Measurements from ENCODE around the gene YWHAG. TPM values are rescaled to one million over a fixed set of nuclear protein-coding genes. Genes with fewer than 3 reads are reported as not detected.

The YWHAG gene
- total RNA-seq, 6 donors from 2014 or later, result 51.3 to 114 (median 73.4) TPM

DNA sequence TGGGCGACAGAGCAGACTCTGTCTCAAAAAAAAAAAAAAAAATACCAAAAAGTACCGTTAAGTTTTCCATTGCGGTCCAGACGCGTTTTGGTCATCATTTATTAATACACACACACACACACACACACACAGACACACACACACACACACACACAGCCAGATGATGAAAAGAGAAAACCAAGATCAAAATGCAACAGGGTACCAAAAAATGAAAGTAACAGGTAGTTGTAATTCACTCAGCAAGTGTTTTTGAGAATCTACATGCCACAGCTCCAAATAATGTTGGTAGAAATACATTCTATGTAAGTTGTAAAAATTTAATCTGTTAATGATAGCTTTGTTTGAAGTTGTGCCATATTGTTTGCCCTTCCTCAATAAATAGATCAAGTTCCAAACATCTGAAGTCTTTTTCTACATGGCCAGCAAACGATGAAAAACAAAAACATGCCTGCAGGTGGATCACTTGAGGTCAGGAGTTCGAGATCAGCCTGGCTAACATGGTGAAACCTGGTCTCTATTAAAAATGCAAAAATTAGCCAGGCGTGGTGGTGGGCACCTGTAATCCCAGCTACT is 9.4 kb downstream of the YWHAG start:
- H3K27me3 ChIP-seq, result no peaks in the 10 kb centered on the region
- no peak overlapping the region for H3K27ac ChIP-seq
- H3K4me1 ChIP-seq, result peaks cover 19 to 53% (median 33%) of the 10 kb centered on the region in 4 donors
- DNase-seq (no peak), ATAC-seq (ENCODE audit: low FRiP score in 2 of 2) (no peak)
- no peak overlapping the region for H3K4me3 ChIP-seq
- no peak for TF ChIP-seq POLR2A (IDR thresholded peaks at IDR 0.05)
- TF ChIP-seq EP300 (IDR thresholded peaks at IDR 0.05), result no peak
- no peak for TF ChIP-seq POLR2AphosphoS5 (IDR thresholded peaks at IDR 0.05)
- TF ChIP-seq, protein P1, sequence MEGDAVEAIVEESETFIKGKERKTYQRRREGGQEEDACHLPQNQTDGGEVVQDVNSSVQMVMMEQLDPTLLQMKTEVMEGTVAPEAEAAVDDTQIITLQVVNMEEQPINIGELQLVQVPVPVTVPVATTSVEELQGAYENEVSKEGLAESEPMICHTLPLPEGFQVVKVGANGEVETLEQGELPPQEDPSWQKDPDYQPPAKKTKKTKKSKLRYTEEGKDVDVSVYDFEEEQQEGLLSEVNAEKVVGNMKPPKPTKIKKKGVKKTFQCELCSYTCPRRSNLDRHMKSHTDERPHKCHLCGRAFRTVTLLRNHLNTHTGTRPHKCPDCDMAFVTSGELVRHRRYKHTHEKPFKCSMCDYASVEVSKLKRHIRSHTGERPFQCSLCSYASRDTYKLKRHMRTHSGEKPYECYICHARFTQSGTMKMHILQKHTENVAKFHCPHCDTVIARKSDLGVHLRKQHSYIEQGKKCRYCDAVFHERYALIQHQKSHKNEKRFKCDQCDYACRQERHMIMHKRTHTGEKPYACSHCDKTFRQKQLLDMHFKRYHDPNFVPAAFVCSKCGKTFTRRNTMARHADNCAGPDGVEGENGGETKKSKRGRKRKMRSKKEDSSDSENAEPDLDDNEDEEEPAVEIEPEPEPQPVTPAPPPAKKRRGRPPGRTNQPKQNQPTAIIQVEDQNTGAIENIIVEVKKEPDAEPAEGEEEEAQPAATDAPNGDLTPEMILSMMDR (IDR thresholded peaks at IDR 0.05), result no peak
- H3K36me3 ChIP-seq, result peaks cover 7 to 53% (median 21%) of the 10 kb centered on the region in 4 donors
- WGBS, 2 donors, result 85 to 90% methylated on average over 8 of the region's 8 CpGs
- H3K9me3 ChIP-seq, result no peaks in the 10 kb centered on the region

DNA sequence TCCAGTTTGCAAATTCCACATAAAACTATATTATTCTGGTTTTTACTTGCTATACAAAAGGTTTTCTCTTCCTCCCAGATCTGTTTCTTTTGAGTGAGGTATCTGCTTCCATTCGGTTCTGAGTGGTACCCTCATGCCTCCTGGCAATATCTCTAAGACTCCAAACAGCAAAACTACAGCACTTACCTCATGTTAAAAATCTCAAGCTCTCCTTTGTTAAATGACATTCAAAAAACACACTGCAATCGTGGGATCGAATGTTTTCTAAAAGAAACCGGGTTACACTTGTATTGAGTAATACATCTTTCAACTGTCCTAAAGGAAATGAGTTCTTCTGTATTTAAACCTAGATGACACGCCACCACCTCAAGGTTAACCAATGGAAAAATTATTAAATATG is 11.1 kb downstream of the YWHAG start:
- no peaks in the 10 kb centered on the region for H3K27me3 ChIP-seq
- H3K9me3 ChIP-seq, result no peaks in the 10 kb centered on the region
- H3K36me3 ChIP-seq, result peaks cover 7 to 68% (median 29%) of the 10 kb centered on the region in 4 donors
- no peak overlapping the region for H3K4me3 ChIP-seq
- peak overlapping the region in 2 of 4 donors; percentile 63 to 83 for H3K27ac ChIP-seq
- no peak for TF ChIP-seq EP300 (IDR thresholded peaks at IDR 0.05)
- TF ChIP-seq POLR2AphosphoS5 (IDR thresholded peaks at IDR 0.05), result no peak
- TF ChIP-seq, protein P1 (IDR thresholded peaks at IDR 0.05), result no peak
- no peak for TF ChIP-seq POLR2A (IDR thresholded peaks at IDR 0.05)
- DNase-seq (no peak), ATAC-seq (ENCODE audit: low FRiP score in 2 of 2) (no peak)
- H3K4me1 ChIP-seq, result peaks cover 19 to 48% (median 35%) of the 10 kb centered on the region in 4 donors
- WGBS, 2 donors, result 52 to 62% methylated on average over 5 of the region's 5 CpGs

DNA sequence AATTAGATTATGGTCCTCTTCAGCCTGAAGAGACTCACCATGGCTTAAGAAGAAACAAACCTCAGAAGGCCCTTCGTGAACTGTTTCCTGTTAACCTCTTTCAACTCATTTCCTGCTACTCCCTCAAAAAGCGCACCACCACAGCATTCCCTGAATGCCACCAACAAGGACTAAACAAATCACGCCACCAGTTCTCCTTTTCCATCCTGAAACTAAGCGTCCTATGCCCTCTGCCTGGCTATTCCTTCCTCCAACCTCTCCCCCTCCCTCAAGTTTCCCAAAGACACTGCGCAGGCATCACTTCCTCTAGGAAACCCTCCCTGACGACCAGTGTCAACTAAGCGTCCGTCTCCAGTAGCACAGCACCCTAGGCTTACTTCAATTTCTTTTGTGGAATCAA is 12.0 kb downstream of the YWHAG start:
- H3K36me3 ChIP-seq, result peaks cover 7 to 74% (median 29%) of the 10 kb centered on the region in 4 donors
- ATAC-seq (ENCODE audit: low FRiP score in 2 of 2), result peak; percentile 51 to 60
- peaks cover 18 to 50% (median 33%) of the 10 kb centered on the region in 4 donors for H3K4me1 ChIP-seq
- H3K9me3 ChIP-seq, result no peaks in the 10 kb centered on the region
- WGBS, 2 donors, result 27 to 41% methylated on average over 8 of the region's 8 CpGs
- H3K27me3 ChIP-seq, result no peaks in the 10 kb centered on the region
- H3K27ac ChIP-seq, result peak overlapping the region; percentile 63 to 83 (median 79)
- no peak for DNase-seq
- no peak overlapping the region for H3K4me3 ChIP-seq
- TF ChIP-seq EP300 (IDR thresholded peaks at IDR 0.05) (no peak), POLR2AphosphoS5 (IDR thresholded peaks at IDR 0.05) (no peak), POLR2A (IDR thresholded peaks at IDR 0.05) (no peak)
- TF ChIP-seq, protein P1 (IDR thresholded peaks at IDR 0.05), result no peak

DNA sequence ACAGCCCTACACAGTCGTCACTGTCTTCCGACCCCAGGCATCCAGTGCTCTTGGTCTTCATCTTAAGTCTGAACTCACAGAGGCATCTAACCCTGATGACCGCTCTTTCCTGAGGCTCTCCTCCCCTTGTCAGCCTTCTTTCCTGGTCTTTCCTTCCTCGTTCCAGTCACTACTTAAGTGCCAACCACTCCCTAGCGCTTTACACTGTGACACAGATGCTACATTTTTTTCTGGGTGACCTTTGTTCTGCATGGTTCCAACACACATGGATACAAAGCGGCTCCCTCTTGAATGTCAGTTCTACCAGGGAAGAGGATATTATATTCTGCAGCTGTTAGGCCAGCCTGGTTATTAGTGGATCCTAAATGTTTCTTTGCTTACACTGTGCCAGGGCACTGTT is 12.7 kb downstream of the YWHAG start:
- Histone ChIP-seq H3K4me1 (peaks cover 17 to 55% (median 36%) of the 10 kb centered on the region in 4 donors), H3K9me3 (no peaks in the 10 kb centered on the region), H3K27me3 (no peaks in the 10 kb centered on the region), H3K36me3 (peaks cover 7 to 74% (median 29%) of the 10 kb centered on the region in 4 donors), H3K4me3 (no peak overlapping the region), H3K27ac (peak overlapping the region; percentile 63 to 83 (median 79))
- no peak for TF ChIP-seq EP300 (IDR thresholded peaks at IDR 0.05)
- TF ChIP-seq, protein P1 (IDR thresholded peaks at IDR 0.05), result no peak
- no peak for TF ChIP-seq POLR2AphosphoS5 (IDR thresholded peaks at IDR 0.05)
- TF ChIP-seq POLR2A (IDR thresholded peaks at IDR 0.05), result no peak
- WGBS, 2 donors, result 64 to 72% methylated on average over 6 of the region's 6 CpGs
- peak in 1 of 2 donors; percentile 90 for ATAC-seq (ENCODE audit: low FRiP score in 2 of 2)
- DNase-seq, result peak in 1 of 2 donors; percentile 56

DNA sequence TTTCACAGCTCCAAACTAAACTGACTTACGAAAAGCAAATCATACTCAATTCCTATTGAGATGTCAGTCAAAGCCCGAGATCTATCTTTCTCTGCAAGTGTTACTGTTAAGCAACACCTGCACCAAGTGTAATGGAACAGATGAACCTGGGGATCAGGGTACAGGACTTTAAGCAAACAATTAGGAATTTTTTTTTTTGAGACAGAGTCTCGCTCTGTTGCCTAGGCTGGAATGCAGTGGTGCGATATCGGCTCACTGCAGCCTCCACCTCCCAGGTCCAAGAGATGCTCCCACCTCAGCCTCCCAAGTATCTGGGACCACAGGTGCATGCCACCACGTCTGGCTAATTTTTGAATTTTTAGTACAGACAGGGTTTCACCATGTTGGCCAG is 14.9 kb downstream of the YWHAG start:
- no peak for TF ChIP-seq POLR2AphosphoS5 (IDR thresholded peaks at IDR 0.05)
- no peak for TF ChIP-seq EP300 (IDR thresholded peaks at IDR 0.05)
- TF ChIP-seq, protein P1 (IDR thresholded peaks at IDR 0.05), result no peak
- Histone ChIP-seq H3K4me1 (peaks cover 23 to 66% (median 43%) of the 10 kb centered on the region in 4 donors), H3K27me3 (no peaks in the 10 kb centered on the region), H3K27ac (no peak overlapping the region), H3K36me3 (peaks cover 4 to 60% (median 23%) of the 10 kb centered on the region in 4 donors), H3K9me3 (no peaks in the 10 kb centered on the region), H3K4me3 (no peak overlapping the region)
- DNase-seq (no peak), ATAC-seq (ENCODE audit: low FRiP score in 2 of 2) (no peak)
- 96 to 97% methylated on average over 5 to 6 of the region's 6 CpGs for WGBS, 2 donors
